HG02763 (cell line): ENCODE results near the gene PACS2.
"Not testable (repeated sequence)": the region's sequence is repeated elsewhere in the genome, so short reads cannot be mapped to it uniquely, and the experiment has no call there.

ENCODE experiments used
- ATAC-seq: cut with Tn5 transposase; IDR thresholded peaks from one replicate; pipeline ENCODE4 v1.9.1; 2021; ENCODE audit warnings: mild to moderate bottlenecking, moderate library complexity; ENCODE audit not compliant: unreplicated experiment

The PACS2 gene

DNA sequence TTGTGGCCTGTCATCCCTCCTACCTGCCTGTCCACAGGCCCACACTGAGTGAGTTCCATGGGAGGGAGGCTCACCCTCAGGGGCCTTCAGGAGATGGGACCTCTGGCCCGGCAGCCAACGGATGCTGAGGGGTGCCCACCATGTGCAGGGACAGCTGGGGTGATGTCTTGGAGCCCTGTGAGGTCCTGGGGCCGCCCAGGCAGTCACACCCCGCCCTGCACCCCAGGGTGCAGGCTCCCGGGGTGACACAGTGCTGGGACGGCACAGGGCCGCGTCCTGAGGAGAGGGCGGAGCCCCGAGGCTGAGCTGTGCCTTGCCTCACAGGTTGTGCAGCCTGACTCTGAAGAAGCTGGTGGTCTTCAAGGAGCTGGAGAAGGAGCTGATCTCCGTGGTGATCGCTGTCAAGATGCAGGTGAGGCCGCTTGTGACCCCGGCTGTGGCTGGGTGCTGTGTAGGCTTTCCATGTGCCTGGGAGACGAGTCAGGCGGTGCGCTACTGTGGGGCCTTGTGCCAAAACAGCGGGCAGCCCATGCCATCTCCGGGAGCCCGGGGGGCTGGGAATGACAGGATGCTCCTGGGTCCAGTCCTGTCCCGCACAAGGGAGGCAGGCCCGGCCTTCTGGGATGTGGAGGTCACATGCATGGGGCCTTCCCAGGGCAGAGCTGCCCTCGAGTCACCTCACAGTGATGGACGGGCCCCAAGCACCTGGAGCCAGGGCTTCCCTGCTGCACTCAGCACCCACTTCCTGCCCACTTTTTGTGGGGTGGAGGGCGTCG, 33.8 kb downstream of the PACS2 start:
- ATAC-seq = no peak

DNA sequence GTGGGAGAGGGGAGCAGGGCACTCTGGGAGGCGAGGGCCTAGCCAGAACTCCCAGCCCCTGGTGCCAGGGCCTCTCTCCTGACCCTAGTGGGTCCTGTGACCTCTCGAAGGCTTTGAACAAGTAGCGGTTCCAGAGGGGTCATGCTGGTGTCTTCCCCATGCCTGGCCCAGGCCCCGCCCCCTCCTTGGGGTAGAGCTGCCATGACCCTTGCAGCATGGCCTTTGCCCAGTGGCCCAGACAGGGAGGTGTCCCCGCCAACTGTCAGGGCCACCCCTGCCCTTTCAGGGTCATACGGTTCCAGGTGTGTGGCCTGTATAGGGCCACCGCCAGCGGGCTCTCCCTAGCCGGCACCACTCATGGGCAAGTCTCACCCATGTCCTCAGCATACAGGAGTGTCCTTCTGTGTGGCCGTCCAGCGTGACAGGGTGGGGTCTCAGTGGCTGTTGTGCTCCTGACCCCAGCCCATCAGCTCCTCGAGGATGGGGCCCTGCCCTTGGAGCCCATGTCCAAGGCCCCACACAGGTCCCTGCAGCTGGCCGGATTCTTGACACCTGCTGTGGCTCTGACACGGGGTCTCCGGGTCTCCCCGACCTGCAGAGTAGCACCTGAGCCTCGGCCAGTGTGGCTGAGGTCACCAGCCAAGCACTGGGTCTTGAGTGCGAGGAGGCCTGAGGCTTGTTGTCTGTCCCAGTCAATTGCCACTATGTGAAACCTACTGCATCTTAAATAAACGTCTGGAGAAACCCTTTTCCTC, 34.6 kb downstream of the PACS2 start:
- ATAC-seq = no peak

DNA sequence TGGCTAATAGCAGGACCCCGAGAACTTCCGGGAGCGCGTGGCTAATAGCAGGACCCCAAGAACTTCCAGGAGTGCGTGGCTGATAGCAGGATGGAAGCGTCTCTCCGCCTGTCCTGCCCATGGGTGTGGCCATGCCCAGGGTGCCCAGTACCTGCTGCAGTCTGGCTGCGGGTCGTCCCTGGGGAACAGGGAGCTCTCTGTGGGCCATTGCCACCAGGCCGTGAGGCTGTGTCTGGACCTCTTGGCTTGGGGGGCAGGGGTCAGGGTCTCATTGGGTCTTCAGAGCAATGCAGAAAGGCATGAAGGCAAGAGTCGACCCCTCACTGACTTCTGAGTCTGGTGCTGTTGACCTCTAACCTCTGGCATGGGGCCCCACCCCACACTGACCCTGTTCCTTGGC, 35.4 kb downstream of the PACS2 start:
- ATAC-seq = no peak

DNA sequence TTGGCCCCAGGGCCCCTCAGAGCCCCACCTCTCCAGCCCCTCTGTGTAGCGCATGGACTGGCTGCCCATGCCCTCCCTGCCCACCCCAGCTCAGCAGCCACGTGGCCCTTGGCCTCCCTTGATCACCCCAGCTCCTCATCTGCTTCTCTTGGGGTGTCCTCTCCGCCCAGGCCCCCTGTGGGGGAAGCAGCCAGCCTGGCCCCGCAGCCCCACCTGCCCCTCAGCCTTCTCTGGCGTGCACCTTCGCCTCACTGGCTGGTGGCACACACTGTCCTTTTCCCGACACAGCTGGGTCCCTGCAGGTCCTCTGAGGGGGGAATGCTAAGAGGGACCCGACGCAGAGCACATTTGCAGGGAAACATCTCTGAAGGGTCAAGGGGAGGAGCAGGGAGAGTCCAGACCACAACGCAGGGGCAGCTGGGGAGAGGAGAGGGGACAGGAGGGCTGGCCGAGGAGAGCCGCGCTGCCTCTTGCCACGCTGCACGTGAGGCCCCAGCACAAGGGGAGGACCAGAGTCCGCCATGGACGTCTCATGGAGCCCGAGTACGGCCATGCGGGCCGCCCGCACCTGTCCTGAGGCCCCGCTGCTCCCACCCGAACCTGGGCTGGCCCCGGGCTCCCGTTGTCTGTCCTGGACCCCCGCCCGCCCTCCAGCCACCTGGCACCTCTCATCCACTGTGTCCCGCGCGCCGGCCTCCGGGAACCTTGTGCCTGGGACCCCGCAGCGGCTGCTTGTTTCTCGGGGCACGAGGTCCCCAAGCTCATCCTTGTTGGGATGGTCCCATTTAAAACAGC, 36.1 kb downstream of the PACS2 start:
- no peak for ATAC-seq

DNA sequence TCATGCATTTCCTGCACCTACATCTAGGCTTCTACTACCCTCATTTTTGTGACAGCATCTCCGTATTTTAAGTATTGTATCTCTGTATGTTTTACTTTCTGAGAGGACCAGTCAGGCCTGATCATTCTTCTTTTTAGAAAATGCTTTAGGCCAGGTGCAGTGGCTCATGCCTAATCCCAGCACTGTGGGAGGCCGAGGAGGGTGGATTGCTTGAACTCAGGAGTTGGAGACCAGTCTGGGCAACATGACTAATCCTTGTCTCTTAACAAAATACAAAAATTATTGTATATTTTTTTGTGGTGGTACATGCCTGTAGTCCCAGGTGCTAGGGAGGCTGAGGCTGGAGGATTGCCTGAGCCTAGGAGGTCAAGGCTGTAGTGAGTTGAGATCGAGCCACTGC, 36.9 kb downstream of the PACS2 start:
- ATAC-seq = no peak

DNA sequence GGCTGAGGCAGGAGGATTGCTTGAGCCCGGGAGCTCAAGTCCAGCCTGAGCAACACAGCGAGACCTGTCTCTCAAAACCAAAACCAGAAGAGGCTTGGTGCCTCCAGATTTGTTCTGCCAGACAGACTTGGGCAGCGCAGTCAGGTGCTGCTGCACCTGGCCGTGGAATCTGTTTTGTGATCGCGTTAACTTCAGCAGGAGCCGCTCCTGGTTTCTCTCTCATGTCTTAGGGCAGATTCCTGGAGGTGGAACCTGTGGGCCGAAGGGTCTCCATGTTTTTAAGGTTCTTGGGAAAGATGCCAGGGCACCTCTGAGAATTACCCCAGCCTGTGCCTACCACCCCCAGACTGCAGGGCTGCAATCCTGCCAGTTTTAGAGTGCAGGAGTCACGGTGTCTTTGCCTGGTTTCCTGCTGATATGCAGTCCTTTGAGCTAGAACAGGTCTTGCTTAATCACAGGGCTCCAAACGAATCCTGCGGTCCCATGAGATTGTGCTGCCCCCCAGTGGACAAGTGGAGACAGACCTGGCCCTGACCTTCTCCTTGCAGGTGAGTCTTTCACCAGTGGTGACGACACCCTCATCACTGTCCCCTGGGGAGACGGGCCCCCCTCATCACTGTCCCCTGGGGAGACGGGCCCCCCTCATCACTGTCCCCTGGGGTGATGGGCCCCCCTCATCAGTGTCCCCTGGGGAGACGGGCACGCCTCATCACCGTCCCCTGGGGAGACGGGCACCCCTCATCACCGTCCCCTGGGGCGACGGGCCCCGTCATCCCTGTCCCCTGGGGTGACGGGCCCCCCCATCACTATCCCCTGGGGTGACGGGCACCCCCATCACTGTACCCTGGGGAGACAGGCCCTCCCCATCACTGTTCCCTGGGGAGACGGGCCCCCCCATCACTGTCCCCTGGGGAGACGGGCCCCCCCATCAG, 37.6 kb downstream of the PACS2 start:
- ATAC-seq = peak; percentile 41

DNA sequence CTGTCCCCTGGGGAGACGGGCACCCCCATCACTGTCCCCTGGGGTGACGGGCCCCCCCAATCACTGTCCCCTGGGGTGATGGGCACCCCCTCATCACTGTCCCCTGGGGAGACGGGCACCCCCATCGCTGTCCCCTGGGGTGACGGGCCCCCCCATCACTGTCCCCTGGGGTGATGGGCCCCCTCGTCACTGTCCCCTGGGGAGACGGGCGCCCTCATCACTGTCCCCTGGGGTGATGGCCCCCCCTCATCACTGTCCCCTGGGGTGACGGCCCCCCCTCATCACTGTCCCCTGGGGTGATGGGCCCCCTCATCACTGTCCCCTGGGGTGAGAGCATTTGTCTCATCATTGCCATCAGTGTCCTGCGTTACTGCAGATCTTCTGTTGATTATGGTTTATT, 38.6 kb downstream of the PACS2 start:
- ATAC-seq = no peak

DNA sequence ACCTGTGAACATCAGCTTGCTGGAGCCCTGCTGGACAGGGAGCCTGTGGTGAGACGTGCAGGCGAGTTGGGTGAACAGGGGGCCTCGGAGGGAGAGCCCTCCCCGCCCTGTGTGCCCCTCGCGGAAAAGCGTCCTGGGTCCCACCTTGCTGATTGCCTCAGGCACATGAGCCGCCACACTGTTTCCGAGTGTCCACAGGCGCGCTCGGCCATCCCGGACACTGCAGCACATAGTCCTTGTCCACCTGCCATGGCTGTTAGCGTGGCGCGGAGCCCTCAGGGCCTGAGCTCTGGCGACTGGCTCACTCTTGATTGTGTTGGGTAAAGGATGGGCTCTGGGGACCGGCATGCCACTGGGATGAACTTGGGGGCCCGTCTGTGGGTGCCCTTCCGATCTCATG, 40.0 kb downstream of the PACS2 start:
- ATAC-seq = no peak

DNA sequence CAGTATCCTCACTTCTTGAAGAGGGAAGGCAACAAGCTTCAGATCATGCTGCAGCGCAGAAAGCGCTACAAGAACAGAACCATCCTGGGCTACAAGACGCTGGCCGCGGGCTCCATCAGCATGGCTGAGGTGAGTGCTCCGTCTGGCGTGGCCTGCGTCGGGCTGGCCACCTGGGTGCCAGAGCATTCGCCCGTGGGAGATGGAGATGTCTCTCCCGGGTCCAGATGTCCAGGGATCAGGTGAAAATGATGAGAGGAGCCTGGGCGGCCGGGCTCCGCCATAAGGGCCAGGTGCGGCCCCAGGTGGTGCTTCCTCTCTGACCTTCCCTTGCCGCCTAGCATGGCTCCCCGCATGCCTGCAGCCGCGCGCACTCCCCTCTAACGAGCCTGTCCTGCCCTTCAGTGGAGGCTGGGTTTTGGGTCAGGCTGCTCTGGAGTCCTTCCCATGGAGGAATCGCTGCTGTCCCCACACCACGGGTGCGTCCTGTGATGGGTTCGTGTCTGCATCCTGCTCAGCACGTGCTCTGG, 40.6 kb downstream of the PACS2 start:
- no peak for ATAC-seq

DNA sequence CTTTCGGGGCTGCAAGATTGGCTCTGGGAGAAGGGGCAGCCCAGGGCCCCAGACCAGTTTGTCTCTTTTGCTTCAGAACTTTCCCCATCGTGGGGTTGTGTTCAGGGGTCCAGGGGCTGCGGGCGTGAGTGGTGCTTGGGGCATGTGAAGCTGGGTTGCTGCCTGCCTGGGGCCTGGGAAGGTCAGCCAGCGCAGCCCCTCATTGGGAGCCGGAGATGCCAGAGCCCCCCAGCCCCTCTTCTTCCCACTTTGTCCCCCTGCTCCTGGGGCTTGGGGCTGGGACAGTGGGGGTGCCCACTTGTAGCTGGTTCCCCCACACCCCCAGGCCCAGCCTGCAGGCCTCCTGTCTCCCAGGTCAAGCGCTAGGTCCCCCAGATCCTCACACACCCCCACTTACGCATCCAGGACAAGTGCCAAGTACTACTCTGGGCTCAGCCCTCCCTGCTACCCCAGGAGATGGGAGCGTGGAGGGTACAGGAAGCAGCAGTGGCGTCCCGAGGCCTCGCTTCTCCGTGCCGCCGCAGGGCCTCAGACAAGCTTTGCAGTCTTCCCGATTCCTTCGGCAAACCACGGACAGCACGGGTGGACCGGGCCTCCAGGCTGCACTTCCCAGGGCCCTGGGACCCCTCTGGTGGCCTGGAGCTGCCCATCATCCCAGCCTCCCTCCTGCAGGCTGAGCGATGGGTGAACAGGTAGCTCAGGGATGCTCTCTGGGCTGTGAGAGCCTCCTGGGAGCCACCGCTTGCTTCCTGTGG, 41.5 kb downstream of the PACS2 start:
- ATAC-seq = no peak

DNA sequence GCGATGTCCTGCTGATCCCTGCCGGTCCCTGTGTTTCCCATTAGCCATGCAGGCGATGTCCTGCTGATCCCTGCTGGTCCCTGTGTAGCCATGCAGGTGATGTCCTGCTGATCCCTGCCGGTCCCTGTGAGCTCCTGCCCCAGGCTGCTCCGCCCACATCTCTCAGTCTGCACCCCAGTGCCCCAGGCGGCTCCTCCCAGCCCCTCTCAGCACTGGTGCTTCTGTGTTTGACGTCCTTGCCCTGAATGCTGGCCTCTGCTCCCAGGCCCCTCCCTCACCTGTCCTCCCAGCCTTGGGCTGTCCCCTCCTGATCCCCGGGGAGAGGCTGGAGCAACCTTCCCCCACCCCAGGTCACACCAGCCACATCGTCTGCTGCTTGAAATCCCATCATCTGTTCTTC, 42.4 kb downstream of the PACS2 start:
- no peak for ATAC-seq

DNA sequence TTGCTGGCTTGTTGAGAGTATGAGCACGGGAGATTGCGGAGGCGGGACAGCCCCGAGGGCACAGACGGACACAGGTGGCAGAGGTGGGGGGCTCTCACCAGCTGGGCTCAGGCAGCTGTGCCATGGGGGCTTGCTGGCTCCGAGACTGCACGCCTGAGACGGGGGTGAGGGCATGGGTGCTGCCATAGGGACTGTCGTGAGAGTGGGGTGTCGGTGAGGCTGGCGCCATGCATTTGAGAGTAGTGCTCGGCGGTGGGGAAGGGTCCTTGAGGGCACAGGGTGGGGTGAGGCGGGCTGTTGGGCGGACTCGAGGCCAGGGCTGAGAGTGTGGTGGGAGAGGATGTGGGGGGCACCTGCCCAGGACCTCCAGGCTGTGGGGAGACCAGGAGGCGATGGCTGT, 43.1 kb downstream of the PACS2 start:
- ATAC-seq = no peak

DNA sequence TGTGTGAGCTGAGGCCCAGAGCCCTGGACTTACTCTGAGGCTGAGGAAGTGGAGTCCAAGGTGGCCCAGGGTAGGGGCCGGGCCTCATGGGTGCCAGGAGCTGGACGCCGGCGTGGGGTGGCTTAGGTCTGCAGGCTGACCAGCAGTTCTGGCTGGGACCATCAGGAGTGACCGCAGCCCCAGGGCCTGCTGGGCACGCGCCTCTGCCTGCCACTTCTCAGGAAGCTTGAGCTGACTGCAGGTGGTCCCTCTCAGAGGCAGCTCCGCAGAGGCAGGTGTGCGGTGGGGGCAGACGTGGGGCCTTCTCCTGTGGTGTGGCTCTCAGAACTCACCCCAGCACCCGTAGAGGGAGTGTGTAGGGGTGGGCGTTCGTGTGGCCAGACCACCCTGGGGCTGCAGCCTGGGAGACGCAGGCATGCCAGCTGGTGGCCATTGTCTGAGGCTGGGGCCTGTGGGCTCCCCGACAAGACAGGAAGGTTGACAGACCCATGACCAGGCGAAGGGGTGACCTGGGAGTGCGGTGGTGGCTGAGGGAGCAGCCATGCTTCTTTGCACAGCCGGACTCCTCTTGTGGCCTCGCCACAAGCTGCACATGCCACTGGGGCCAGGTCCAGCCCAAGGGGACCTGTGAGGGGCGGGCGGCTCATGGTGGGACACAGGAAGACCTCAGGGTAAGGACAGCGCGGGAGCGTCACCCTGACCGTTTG, 43.7 kb downstream of the PACS2 start:
- no peak for ATAC-seq

DNA sequence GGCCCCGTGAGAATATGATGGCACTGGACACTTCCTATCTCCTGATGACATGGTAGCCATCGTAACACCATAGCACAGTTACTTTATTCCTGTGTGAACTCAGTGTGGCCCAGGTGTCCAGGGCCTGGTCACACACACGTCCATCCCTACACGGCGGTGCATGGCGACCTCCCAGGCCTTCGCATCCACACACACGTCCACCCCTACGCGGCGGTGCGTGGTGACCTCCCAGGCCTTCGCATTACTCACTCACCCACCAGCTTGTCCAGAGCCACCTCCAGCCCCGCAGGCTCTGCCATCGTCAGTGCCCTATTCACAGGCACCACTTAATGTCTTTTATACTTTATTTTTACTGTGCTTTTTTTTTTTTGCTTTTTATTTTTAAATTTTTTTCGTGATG, 44.4 kb downstream of the PACS2 start:
- ATAC-seq = no peak

DNA sequence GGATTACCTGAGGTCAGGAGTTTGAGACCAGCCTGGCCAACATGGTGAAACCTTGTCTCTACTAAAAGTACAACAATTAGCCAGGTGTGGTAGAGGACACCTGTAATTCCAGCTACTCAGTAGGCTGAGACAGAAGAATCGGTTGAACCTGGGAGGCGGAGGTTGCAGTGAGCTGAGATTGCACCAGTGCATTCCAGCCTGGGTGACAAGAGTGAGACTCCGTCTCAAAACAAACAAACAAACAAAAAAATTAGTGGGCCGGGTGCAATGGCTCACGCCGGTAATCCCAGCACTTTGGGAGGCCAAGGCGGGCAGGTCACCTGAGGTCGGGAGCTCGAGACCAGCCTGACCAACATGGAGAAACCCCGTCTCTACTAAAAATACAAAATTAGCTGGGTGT, 46.9 kb downstream of the PACS2 start:
- ATAC-seq = not testable (repeated sequence)

DNA sequence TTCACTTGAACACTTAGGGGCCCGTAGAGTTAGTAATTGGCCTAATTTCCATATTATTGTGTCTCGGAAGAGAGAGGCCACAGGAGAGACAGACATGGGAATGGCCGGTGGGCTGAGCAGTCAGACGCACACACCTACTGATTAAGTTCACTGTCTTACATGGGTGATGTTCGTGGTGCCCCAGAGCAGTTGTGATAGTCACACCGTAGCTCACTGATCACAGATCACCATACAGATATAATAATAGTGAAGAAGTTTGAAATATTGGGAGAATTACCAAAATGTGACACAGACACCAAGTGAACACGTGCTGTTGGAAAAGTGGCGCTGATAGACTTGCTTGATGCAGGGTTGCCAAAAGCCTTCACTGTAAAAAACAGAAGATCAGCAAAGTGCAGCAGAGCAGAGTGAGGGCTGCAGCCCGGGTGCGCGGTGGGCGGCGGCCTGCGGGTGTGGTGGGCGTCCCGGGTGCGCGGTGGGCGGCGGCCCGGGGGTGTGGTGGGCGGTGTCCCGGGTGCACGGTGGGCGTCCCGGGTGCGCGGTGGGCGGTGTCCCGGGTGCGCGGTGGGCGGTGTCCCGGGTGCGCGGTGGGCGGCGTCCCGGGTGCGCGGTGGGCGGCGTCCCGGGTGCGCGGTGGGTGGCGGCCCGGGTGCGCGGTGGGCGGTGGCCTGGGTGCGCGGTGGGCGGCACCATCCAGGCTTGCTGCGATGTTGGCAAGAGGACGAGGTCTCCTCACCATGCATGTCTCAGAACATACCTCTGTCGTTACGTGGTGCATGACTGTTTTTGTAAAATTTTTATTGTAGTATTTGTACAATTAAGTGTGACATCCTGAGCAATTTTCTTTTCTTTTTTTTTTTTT, 49.5 kb downstream of the PACS2 start:
- ATAC-seq = no peak

DNA sequence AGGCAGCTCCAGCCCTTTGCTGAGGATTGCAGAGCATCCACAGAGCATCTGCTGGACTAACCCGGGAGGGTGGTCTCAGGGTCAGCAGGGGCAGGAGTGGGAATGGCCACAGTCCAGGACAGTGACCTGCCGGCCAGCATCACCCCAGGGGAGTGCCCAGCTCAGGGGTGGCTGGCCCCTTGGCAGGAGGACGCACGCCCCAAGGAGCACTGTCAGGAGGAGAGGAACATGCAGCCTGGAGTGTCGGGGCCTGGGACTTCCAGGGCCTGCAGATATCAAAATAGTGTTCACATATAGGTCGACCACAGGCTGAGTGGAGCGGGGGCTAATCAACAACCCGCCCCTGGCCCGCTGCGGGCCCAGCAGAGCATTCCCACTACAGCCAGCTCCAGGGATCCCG, 50.6 kb downstream of the PACS2 start:
- no peak for ATAC-seq

DNA sequence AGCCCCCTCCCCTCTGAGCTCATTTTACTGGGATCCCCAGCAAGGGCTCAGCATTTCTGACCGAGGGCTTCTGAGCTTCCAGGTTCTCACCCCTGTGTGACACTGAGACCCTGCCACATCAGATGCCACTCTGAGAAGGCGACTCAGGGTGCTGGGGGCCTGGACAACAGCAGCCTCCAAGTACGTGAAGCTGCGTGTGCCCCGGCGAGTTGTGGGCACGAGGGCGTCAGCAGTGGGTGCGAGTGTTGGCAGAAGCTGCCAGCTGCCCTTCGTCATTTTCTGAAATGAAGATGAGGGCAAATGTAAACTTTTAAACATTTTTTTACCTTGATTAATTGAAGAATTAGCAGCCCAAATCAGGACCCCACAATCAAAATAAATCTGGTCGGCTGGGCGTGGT, 51.1 kb downstream of the PACS2 start:
- ATAC-seq = no peak
